HG02970 (cell line): ENCODE data around the gene TFAP2E.
"Not testable (repeated sequence)": the region's sequence is repeated elsewhere in the genome, so short reads cannot be mapped to it uniquely, and the experiment has no call there.

Experiments used
- ATAC-seq: cut with Tn5 transposase; IDR thresholded peaks from one replicate; pipeline ENCODE4 v1.9.1; 2021; ENCODE audit warnings: mild to moderate bottlenecking, moderate library complexity, moderate number of reproducible peaks; ENCODE audit not compliant: unreplicated experiment, low FRiP score

TFAP2E gene

GRCh38 chr1:35570589-35571137, 2.5 kb upstream of the TFAP2E start:
- ATAC-seq: no peak

- no peak for ATAC-seq
Observed at GRCh38 chr1:35571263-35571662, 1.9 kb upstream of the TFAP2E start.

GRCh38 chr1:35572296-35572695, 818 bp upstream of the TFAP2E start:
- ATAC-seq: no peak

GRCh38 chr1:35574125-35574654, 1.1 kb downstream of the TFAP2E start:
- no peak for ATAC-seq

- ATAC-seq: no peak
Observed at GRCh38 chr1:35574655-35575415, 1.7 kb downstream of the TFAP2E start.

GRCh38 chr1:35575416-35575958, 2.4 kb downstream of the TFAP2E start:
- ATAC-seq: no peak

GRCh38 chr1:35576061-35576765, 3.1 kb downstream of the TFAP2E start:
- no peak for ATAC-seq

- not testable (repeated sequence) for ATAC-seq
Observed at GRCh38 chr1:35576766-35577070, 3.6 kb downstream of the TFAP2E start.

- no peak for ATAC-seq
Observed at GRCh38 chr1:35577071-35577998, 4.2 kb downstream of the TFAP2E start.

GRCh38 chr1:35580949-35581388, 7.9 kb downstream of the TFAP2E start:
- ATAC-seq: no peak

GRCh38 chr1:35581621-35582020, 8.5 kb downstream of the TFAP2E start:
- not testable (repeated sequence) for ATAC-seq

- ATAC-seq: no peak
Observed at GRCh38 chr1:35585281-35585680, 12.2 kb downstream of the TFAP2E start.

- not testable (repeated sequence) for ATAC-seq
Observed at GRCh38 chr1:35585805-35586204, 12.7 kb downstream of the TFAP2E start.

- no peak for ATAC-seq
Observed at GRCh38 chr1:35586808-35587207, 13.7 kb downstream of the TFAP2E start.

- ATAC-seq: no peak
Observed at GRCh38 chr1:35587736-35588135, 14.6 kb downstream of the TFAP2E start.

- ATAC-seq: no peak
Observed at GRCh38 chr1:35588197-35588910, 15.2 kb downstream of the TFAP2E start.

GRCh38 chr1:35589516-35590427, 16.7 kb downstream of the TFAP2E start:
- no peak for ATAC-seq

- no peak for ATAC-seq
Observed at GRCh38 chr1:35590476-35591040, 17.4 kb downstream of the TFAP2E start.
